GM19397 (cell line): ENCODE results near the gene TMEM164.

ENCODE experiments used
- ATAC-seq: cut with Tn5 transposase; IDR thresholded peaks from one replicate; pipeline ENCODE4 v1.9.1; 2021; ENCODE audit warnings: mild to moderate bottlenecking, moderate library complexity; ENCODE audit not compliant: unreplicated experiment

TMEM164 gene

DNA sequence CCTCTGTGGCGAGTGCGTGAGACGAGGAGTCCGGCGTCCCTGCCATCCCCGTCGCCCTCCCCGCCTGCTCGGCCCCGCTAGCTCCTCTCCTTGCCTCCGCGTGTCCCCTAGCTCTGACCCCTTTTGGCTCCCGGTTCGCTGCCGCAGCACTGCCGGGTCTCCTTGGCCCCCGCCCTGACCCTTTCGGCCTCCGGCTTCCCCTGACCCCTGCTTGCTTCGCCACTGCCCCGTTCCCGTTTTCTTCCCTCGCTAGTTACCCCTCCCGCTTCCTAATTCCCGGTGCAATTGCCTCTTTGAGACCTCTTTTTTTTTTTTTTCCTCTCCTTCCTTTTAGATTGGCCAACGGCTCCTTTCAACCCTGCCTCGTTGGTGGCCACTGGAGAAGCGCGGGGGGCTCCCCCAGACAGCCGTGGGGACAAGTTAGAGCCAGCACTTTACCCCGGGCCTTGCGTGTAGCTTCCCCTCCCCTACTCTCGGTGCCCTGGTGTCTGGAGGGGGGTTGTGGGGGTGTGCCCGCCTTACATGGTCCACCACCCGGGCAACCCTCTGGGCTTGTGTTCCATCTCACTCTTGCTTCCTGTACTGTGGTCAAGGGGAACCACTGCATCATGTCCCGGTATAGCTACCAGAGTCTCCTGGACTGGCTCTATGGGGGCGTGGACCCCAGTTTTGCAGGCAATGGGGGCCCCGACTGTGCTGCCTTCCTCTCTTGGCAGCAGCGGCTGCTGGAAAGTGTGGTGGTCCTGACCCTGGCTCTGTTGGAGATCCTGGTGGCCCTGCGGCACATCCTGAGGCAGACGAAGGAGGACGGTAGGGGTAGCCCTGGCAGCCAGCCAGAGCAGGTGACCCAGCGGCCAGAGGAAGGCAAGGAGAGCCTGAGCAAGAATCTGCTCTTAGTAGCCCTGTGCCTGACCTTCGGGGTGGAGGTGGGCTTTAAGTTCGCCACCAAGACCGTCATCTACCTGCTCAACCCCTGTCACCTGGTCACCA is 548 bp downstream of the TMEM164 start:
- no peak for ATAC-seq

DNA sequence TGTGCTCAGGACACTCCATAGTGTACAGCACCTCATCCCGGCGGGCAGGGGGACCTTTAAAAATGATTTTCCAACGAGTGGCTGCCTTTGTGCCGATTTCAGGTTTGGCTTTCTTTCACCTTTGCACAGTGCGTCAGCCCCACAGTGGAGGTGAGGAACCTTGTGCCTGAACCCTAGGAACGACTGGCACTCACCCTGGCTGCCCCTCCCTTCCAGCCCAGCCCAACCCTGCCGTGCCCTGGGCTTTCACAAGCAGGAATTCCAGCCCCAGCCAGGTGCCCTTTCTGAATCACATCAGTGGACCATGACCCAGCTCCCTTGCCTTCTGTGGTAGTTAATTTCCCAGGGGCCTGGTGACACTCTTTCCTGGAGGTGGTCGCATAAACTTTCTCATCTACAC is 1.3 kb downstream of the TMEM164 start:
- no peak for ATAC-seq

DNA sequence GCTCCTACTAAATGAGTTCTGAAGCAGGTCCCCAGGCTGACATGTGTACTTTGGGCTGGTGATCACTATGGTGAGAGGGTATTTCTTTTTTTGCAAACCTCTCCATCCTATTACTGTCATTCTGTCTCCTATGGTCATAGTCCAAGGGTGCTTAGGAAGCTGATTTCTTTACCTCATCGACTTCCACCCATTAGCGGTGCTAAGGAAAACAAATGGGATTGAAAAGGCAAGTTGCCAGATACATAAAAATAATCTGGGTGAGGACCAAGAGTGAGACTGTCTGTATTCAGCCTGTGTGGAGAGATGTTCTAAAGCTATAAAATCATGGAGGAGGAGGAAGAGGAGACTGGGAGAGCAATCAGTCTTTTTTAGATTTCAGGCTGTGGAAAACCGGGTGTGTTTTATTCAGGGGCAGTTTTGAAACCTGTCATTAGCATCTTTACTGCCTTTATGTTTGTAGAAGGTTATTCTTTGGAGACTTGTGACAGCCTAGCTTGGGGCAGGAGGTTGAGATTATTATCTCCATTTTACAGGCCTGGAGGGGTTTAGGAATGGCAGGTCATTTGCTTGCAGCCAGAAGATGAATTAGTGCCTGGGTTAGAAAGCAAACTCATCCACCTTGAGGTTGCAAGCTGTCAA is 1.9 kb downstream of the TMEM164 start:
- ATAC-seq: no peak

DNA sequence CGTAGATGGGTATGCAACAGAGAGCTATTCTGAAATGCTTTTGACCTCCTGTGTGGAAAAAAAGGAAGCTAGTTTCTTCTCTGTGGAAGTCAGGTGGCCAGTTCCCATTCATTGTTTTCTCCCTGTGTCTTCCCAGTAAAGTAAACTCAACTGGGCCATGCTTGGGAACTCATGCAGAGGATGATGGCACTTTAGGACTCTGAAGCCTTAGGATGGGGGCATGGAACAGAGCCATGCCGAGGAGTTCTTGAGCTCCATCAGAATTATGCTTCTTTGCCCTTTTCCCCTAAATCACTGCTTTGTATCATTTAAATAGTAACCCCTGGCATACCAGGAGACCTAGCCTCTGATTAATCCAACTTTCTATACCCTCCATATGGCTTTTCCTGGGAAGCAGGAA is 3.2 kb downstream of the TMEM164 start:
- ATAC-seq: no peak

DNA sequence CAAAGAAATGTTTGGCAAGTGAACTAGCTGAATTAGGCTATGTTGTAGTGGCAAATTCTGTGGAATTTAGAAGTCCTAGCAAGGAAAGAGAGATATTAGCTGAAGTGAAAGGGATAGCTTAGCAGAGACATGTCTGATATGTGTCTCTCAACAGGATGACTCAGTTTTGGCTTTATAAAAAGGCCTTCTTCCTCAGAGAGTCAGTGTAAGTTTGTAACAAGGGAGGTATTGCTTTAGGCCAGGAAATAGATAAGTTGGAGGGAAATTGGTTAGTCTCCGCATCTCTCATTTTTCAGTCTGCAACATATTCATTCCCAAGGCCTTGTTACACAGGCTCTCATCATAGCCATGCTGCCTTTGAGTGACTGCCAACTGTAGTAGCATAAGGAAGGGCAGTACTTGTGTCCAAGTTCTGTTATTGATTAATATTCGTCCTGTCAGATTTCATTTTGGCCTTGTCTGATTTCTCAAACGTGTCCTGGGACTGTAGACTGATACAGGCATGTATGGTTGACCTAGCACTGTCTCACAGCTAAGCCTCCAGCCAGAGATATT is 4.0 kb downstream of the TMEM164 start:
- ATAC-seq: no peak

DNA sequence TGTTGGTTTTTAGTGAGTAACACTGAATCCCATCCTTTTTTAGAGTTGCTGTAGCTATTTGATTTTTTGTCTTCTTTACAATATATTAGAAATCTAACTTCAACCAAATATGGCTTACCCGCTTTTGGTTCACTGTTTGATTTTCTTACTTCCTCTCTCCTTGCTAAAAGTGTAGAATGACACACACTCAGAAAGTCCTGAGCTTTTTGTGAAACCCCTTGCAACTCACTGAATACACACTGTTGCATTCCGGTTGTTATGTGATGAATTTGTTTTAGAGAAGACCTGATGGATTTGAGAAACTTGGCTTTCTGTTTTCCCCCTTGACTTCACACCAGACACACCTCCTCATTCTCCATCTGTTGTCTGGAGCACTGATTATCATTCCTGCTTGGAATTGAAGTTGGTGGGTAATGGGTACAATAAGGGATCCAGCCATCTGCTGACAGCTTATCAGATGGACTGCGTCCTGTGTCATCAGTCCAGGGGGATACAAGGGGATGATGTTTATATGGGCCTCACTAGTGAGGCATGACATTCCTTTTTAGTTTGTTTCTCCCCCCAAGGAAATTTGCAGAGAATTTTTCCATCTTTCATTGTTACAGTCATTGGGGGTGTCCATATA is 5.2 kb downstream of the TMEM164 start:
- ATAC-seq: no peak

- ATAC-seq: no peak
Measured at GRCh38 chrX:110012818-110013485, 10.0 kb downstream of the TMEM164 start.

- ATAC-seq: no peak
Measured at GRCh38 chrX:110013968-110014367, 11.1 kb downstream of the TMEM164 start.

DNA sequence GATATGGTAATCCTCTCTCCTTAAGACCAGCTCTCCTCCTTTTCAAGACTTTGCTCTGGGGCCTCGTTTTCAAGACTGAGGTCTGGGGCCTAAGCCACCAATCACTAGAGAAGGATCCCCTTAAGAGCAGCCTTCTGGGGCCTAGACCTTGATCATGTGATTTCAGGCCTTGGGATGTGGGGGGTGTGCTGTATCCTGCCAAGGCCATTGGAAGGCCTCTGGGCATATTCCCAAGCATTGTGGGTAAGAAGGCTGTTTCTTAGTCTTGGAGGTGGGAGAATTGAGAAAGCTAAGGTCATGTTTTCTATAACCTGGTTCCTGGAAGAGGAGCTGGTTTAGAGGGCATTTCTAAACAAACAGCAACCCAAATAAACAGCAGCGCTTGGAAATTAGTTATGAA is 12.1 kb downstream of the TMEM164 start:
- no peak for ATAC-seq

GRCh38 chrX:110015915-110016314 is 13.0 kb downstream of the TMEM164 start:
- ATAC-seq: no peak

DNA sequence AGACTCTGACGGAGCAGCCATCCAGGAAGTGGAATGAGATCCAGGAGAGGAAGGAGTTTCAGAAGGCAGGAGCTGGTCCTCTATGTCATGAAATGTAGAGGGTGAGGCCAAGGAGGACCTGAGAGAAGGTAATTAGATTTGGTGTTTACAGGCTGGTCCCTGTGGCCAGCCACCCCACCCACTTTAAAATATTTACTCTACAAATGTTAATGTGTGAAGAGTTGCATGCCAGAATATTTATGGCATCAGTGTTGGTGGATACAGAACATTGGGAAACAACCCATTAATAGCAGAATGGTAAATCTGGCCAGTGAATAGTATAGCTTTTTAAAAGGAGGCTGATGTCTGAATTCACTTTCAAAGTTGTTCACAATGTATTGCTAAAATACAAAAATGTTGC is 17.6 kb downstream of the TMEM164 start:
- no peak for ATAC-seq

GRCh38 chrX:110021258-110022022 is 18.5 kb downstream of the TMEM164 start:
- no peak for ATAC-seq

- ATAC-seq: no peak
Measured at GRCh38 chrX:110022599-110023448, 19.9 kb downstream of the TMEM164 start.

- no peak for ATAC-seq
Measured at GRCh38 chrX:110025395-110025794, 22.5 kb downstream of the TMEM164 start.

DNA sequence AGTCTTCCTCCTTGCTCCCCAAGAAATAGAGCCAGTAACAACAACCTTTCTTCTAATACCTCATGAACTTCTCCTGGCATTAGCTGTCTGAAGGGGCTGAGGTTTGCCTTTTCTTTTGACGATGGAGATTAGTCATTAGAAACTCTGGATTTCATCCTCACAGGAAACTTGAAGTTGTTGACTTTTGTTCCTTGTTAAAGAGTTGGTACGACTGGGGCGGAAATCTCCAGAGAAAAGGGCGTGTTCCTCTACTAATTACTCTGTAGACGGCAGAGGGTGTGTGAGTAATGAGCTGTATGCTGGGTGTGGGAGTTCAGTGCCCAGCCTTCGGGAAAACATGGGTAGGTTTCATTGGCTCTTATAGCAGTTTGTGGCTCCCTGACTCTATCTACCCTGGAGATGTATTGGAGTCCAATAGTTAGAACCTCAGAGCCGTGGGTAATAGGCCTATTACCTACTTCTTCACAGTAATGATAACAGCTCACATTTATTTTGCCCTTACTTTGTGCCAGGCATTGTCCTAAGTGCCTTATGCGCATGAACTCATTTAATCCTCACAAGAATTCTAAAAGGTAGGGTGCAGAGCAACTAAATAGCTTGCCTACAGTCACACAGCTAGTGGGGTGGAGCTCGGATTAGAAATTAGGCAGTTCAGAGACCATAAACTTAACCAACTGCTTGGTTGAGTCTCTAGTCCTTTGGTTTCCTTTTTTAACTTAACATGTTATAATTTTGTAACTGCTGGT is 23.4 kb downstream of the TMEM164 start:
- ATAC-seq: no peak

DNA sequence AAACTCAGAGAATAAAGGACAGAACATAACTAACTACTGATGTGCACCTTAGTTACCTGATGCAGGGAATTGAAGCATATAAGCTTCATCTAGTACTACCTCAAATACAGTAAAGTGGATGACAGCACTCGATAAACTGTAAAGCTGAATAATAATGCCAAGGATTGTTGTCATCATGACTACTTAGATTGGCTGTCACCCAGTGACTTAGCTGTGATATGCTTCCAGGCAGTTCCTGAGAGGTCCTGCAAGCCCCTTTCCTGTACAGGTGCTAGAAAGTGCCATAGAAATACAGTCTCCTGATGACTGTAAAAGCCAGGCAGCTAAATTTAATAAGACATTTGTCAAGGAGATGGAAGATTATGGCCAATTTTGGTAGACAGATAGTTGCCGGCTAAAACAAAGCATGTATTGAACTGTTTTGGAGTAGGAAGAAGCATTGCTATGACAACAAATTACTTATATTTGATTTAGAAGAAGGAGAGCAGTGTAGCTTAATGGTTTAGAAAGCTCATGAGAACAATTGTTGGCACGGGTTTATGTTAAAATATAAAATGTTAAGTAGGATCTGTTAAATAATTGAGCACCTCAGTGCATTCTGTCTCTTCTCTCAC is 29.7 kb downstream of the TMEM164 start:
- no peak for ATAC-seq

GRCh38 chrX:110034036-110034435 is 31.1 kb downstream of the TMEM164 start:
- no peak for ATAC-seq
